ENCODE measurements around the gene SCYL1.

Gene SCYL1

GRCh38 chr11:65552388-65552951, 27.6 kb downstream of the SCYL1 start:
- Histone ChIP-seq H3K4me2 (peak overlapping the region; percentile 66), H2AFZ (ENCODE audit: low read depth) (no peak overlapping the region), H3K36me3 (ENCODE audit: insufficient read depth) (no peaks in the 10 kb centered on the region), H3K79me2 (ENCODE audit: insufficient read depth, low read depth) (no peaks in the 10 kb centered on the region), H3K27me3 (ENCODE audit: insufficient read depth, low read depth) (no peaks in the 10 kb centered on the region), H3K4me1 (ENCODE audit: low read depth, poor library complexity, severe bottlenecking) (peaks cover 68% of the 10 kb centered on the region), H3K4me3 (IDR thresholded peaks at IDR 0.05; ENCODE audit: insufficient read depth, low read depth, low read length) (no peak overlapping the region), H3K27ac (peak overlapping the region; percentile 43), H3K9ac (no peak overlapping the region), H4K20me1 (ENCODE audit: insufficient read depth) (no peaks in the 10 kb centered on the region)
- TF ChIP-seq CTCF (conservative IDR thresholded peaks at IDR 0.05; ENCODE audit: low read depth, low read length): peak; percentile 53; the same call in 1 of the 2 replicates

DNA sequence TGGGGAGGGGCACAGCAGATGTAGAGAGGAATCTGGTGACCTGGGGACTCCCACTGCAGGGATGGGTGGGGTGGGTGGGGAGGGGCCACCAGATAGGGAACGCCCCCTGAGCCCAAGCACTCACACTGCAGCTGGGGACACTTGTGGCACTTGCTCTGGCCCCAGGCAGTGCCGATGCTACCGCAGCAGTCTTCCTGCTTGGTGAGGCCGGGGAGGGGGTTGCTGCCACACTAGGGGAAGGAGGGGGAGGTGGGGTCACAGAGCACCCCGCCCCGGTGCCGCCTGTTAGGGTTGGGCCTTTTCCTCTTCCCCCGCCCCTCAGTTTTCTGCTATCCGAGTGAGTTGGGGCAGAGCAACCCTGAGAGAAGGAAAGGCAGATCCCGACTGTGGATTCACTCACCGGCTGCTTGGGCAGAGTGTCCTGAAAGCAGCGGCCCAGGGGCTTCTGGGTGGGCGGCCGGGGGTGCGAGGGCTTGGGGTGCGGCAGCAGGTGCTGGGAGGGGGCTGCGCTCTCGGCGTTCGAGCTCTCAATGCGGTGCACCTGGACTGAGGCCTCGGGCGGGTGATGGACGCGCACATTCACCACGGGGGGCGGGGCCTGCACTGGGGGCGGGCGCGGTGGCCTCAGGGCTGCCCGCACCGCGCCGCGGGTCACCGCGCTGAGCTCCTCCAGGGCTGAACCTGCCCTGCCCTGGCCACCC, 28.6 kb downstream of the SCYL1 start:
- Histone ChIP-seq H4K20me1 (ENCODE audit: insufficient read depth) (no peaks in the 10 kb centered on the region), H3K9ac (peak overlapping the region; percentile 69), H3K4me3 (IDR thresholded peaks at IDR 0.05; ENCODE audit: insufficient read depth, low read depth, low read length) (no peak overlapping the region), H3K27me3 (ENCODE audit: insufficient read depth, low read depth) (no peaks in the 10 kb centered on the region), H3K36me3 (ENCODE audit: insufficient read depth) (no peaks in the 10 kb centered on the region), H3K4me2 (peak overlapping the region; percentile 89), H3K79me2 (ENCODE audit: insufficient read depth, low read depth) (no peaks in the 10 kb centered on the region), H2AFZ (ENCODE audit: low read depth) (peak overlapping the region; percentile 59; the same call in 1 of the 2 replicates), H3K27ac (peak overlapping the region; percentile 76), H3K4me1 (ENCODE audit: low read depth, poor library complexity, severe bottlenecking) (peaks cover 65% of the 10 kb centered on the region)
- TF ChIP-seq CTCF (conservative IDR thresholded peaks at IDR 0.05; ENCODE audit: low read depth, low read length): no peak

DNA sequence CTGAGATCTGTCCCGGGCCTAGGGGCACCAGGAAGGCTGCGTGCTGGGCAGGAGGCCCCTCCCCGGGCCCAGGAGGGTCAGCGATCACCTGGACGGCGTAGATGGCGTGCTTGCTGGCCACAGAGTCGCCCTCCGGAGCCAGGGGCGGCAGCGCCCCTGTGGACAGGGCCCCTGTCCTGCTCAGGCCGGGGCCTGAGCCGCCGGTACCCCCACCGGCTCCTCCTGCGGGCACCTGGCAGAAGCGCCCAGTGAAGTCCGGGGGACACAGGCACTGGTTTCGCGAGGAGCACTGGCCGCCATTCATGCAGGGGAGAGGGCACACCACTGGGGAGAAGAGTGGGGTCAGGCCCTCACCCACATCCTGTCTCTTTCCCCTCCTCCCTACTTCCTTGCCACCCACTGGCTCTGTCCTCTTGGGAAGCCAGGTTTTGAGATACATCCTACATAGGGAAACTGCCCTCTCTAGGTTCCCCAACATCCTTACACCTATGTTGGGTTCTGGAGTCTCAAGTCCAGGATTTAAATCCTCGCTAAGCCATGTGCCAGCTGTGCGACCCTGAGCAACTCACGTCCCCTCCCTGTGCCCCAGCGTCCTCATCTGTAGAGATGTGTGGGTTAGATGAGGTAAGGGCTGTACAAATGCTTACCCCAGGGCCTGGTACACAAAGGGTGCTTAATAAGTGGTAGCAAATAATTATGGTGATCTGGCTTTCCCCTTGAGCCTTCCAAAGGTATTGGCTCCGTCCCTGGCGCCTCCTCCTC, 29.4 kb downstream of the SCYL1 start:
- Histone ChIP-seq H3K27me3 (ENCODE audit: insufficient read depth, low read depth) (no peaks in the 10 kb centered on the region), H3K4me1 (ENCODE audit: low read depth, poor library complexity, severe bottlenecking) (peaks cover 67% of the 10 kb centered on the region), H4K20me1 (ENCODE audit: insufficient read depth) (no peaks in the 10 kb centered on the region), H2AFZ (ENCODE audit: low read depth) (peak overlapping the region; percentile 59; the same call in 1 of the 2 replicates), H3K4me2 (peak overlapping the region; percentile 89), H3K36me3 (ENCODE audit: insufficient read depth) (no peaks in the 10 kb centered on the region), H3K4me3 (IDR thresholded peaks at IDR 0.05; ENCODE audit: insufficient read depth, low read depth, low read length) (no peak overlapping the region), H3K9ac (peak overlapping the region; percentile 69), H3K27ac (peak overlapping the region; percentile 76), H3K79me2 (ENCODE audit: insufficient read depth, low read depth) (no peaks in the 10 kb centered on the region)
- TF ChIP-seq CTCF (conservative IDR thresholded peaks at IDR 0.05; ENCODE audit: low read depth, low read length): no peak

GRCh38 chr11:65554842-65555430, 30.1 kb downstream of the SCYL1 start:
- H2AFZ ChIP-seq (ENCODE audit: low read depth): no peak overlapping the region
- H4K20me1 ChIP-seq (ENCODE audit: insufficient read depth): no peaks in the 10 kb centered on the region
- H3K79me2 ChIP-seq (ENCODE audit: insufficient read depth, low read depth): no peaks in the 10 kb centered on the region
- H3K27ac ChIP-seq: no peak overlapping the region
- peaks cover 70% of the 10 kb centered on the region for H3K4me1 ChIP-seq (ENCODE audit: low read depth, poor library complexity, severe bottlenecking)
- H3K4me2 ChIP-seq: peak overlapping the region; percentile 89; the same call in 1 of the 2 replicates
- H3K4me3 ChIP-seq (IDR thresholded peaks at IDR 0.05; ENCODE audit: insufficient read depth, low read depth, low read length): no peak overlapping the region
- no peaks in the 10 kb centered on the region for H3K36me3 ChIP-seq (ENCODE audit: insufficient read depth)
- no peak for TF ChIP-seq CTCF (conservative IDR thresholded peaks at IDR 0.05; ENCODE audit: low read depth, low read length)
- H3K9ac ChIP-seq: no peak overlapping the region; the same call in 1 of the 2 replicates
- no peaks in the 10 kb centered on the region for H3K27me3 ChIP-seq (ENCODE audit: insufficient read depth, low read depth)
